NB4 (cell line): ENCODE measurements around the gene TNFAIP8L2.

ENCODE experiments used
- CTCF ChIP-seq: IDR thresholded peaks from one replicate; pipeline ENCODE4 v1.5.1; 2012; ENCODE audit warnings: low read depth, low read length
- MAX ChIP-seq: IDR thresholded peaks from 2 replicates; pipeline ENCODE4 v1.6.1; 2011; ENCODE audit warnings: low read depth, low read length
- MYC ChIP-seq: IDR thresholded peaks from 2 replicates; pipeline ENCODE4 v1.6.1; 2011; ENCODE audit warnings: low read depth, low read length
- POLR2A ChIP-seq: IDR thresholded peaks from 2 replicates; pipeline ENCODE4 v1.6.1; 2011; ENCODE audit warnings: mild to moderate bottlenecking; ENCODE audit not compliant: insufficient read length; ENCODE audit errors: extremely low read depth

GRCh38 chr1:151142411-151143056, 13.9 kb upstream of the TNFAIP8L2 start:
- no peak for TF ChIP-seq MYC
- TF ChIP-seq CTCF: no peak
- TF ChIP-seq MAX: no peak
- no peak for TF ChIP-seq POLR2A
